GM18526 (cell line): ENCODE measurements around the gene DNAJB2.

ENCODE experiments used
- POLR2A ChIP-seq: IDR thresholded peaks from 3 replicates; pipeline ENCODE4 v1.6.1; 2011; ENCODE audit not compliant: insufficient read length; ENCODE audit errors: extremely low read depth

DNAJB2 gene

GRCh38 chr2:219279151-219279915, at the start of gene DNAJB2:
Gene DNAJB2, plus strand, starts transcription at chr2:219279366. Its CDS starts 468 bp downstream, at chr2:219279834.
- TF ChIP-seq POLR2A = peak; percentile 82

GRCh38 chr2:219230059-219230540, 49.1 kb upstream of the DNAJB2 start:
- TF ChIP-seq POLR2A = peak; percentile 11

- TF ChIP-seq POLR2A = no peak
Observed at GRCh38 chr2:219234331-219234730, 44.8 kb upstream of the DNAJB2 start.

GRCh38 chr2:219243291-219243761, 35.8 kb upstream of the DNAJB2 start:
- no peak for TF ChIP-seq POLR2A

GRCh38 chr2:219244789-219245147, 34.4 kb upstream of the DNAJB2 start:
- TF ChIP-seq POLR2A = no peak

- TF ChIP-seq POLR2A = peak; percentile 79
Observed at GRCh38 chr2:219245148-219245898, 33.8 kb upstream of the DNAJB2 start, which contains the start of the genes GLB1L and STK16. Gene GLB1L, minus strand, starts transcription at chr2:219245444. Its CDS starts 1,871 bp downstream, at chr2:219243573. Gene STK16, plus strand, starts transcription at chr2:219245479. Its CDS starts 521 bp downstream, at chr2:219246000.

GRCh38 chr2:219245899-219246230, 33.3 kb upstream of the DNAJB2 start:
- TF ChIP-seq POLR2A = no peak

GRCh38 chr2:219246559-219246958, 32.6 kb upstream of the DNAJB2 start:
- TF ChIP-seq POLR2A = no peak

GRCh38 chr2:219247678-219248642, 31.2 kb upstream of the DNAJB2 start:
- peak; percentile 24 for TF ChIP-seq POLR2A

- no peak for TF ChIP-seq POLR2A
Observed at GRCh38 chr2:219248845-219249202, 30.3 kb upstream of the DNAJB2 start.

- peak; percentile 58 for TF ChIP-seq POLR2A
Observed at GRCh38 chr2:219249203-219249980, 29.8 kb upstream of the DNAJB2 start.

- no peak for TF ChIP-seq POLR2A
Observed at GRCh38 chr2:219250049-219250781, 29.0 kb upstream of the DNAJB2 start.

GRCh38 chr2:219251656-219252055, 27.5 kb upstream of the DNAJB2 start:
- TF ChIP-seq POLR2A = no peak
